H9 (cell line): ENCODE results near the gene WDR20. TPM values are rescaled to one million over a fixed set of nuclear protein-coding genes. Genes with fewer than 3 reads are reported as not detected.

Experiments used
- DNase-seq: peaks from one replicate; pipeline ENCODE4 v3.0.0-alpha.2; 2017
- H2AFZ ChIP-seq: one replicate; pipeline ENCODE4 v1.6.1; 2013; ENCODE audit warnings: mild to moderate bottlenecking, low read length, control low read depth, moderate library complexity
- H2AK5ac ChIP-seq: 2 replicates; pipeline ENCODE4 v1.6.1; 2013; ENCODE audit warnings: low read length, control low read depth, mixed read lengths; ENCODE audit not compliant: insufficient read length
- H2BK120ac ChIP-seq: one replicate; pipeline ENCODE4 v1.6.1; 2013; ENCODE audit warnings: low read depth, mild to moderate bottlenecking, low read length, control low read depth, inconsistent platforms; ENCODE audit not compliant: poor library complexity, severe bottlenecking
- H2BK12ac ChIP-seq: 2 replicates; pipeline ENCODE4 v1.6.1; 2013; ENCODE audit warnings: low read length, control low read depth, mixed read lengths, low read depth; ENCODE audit not compliant: insufficient read length
- H2BK15ac ChIP-seq: 2 replicates; pipeline ENCODE4 v1.6.1; 2013; ENCODE audit warnings: low read depth, low read length, control low read depth
- H2BK20ac ChIP-seq: one replicate; pipeline ENCODE4 v1.6.1; 2013; ENCODE audit warnings: low read depth, mild to moderate bottlenecking, low read length, control low read depth, inconsistent platforms; ENCODE audit not compliant: poor library complexity, severe bottlenecking
- H2BK5ac ChIP-seq: 2 replicates; pipeline ENCODE4 v1.6.1; 2013; ENCODE audit warnings: low read length, control low read depth, mixed read lengths; ENCODE audit not compliant: insufficient read length
- H3K14ac ChIP-seq: 2 replicates; pipeline ENCODE4 v1.6.1; 2013; ENCODE audit warnings: low read length, control low read depth; ENCODE audit not compliant: insufficient read depth
- H3K18ac ChIP-seq: 2 replicates; pipeline ENCODE4 v1.6.1; 2013; ENCODE audit warnings: low read depth, mild to moderate bottlenecking, mixed read lengths, low read length, control low read depth; ENCODE audit not compliant: insufficient read length
- H3K23ac ChIP-seq: 2 replicates; pipeline ENCODE4 v1.6.1; 2013; ENCODE audit warnings: low read length, control low read depth, mixed read lengths, low read depth; ENCODE audit not compliant: insufficient read length
- H3K23me2 ChIP-seq: 2 replicates; pipeline ENCODE4 v1.6.1; 2013; ENCODE audit warnings: low read depth, mild to moderate bottlenecking, mixed read lengths, low read length, control low read depth; ENCODE audit not compliant: insufficient read length, poor library complexity, severe bottlenecking
- H3K27ac ChIP-seq: 2 replicates; pipeline ENCODE4 v1.5.1; 2013; ENCODE audit warnings: low read length, control low read depth, mixed read lengths, low read depth; ENCODE audit not compliant: insufficient read length
- H3K27me3 ChIP-seq: 2 replicates; pipeline ENCODE4 v1.6.1; 2013; ENCODE audit warnings: low read length, control low read depth, inconsistent platforms; ENCODE audit not compliant: insufficient read depth
- H3K4ac ChIP-seq: 2 replicates; pipeline ENCODE4 v1.6.1; 2013; ENCODE audit warnings: low read depth, mild to moderate bottlenecking, control low read depth, inconsistent platforms, low read length, moderate library complexity
- H3K4me1 ChIP-seq: 2 replicates; pipeline ENCODE4 v1.6.1; 2013; ENCODE audit warnings: low read length, control low read depth, inconsistent platforms; ENCODE audit not compliant: insufficient read depth
- H3K4me2 ChIP-seq: 2 replicates; pipeline ENCODE4 v1.6.1; 2013; ENCODE audit warnings: low read length, control low read depth, mixed read lengths; ENCODE audit not compliant: insufficient read length, insufficient read depth
- H3K56ac ChIP-seq: 2 replicates; pipeline ENCODE4 v1.6.1; 2013; ENCODE audit warnings: low read depth, mild to moderate bottlenecking, mixed read lengths, low read length, control low read depth; ENCODE audit not compliant: insufficient read length
- H3K79me1 ChIP-seq: 2 replicates; pipeline ENCODE4 v1.6.1; 2013; ENCODE audit warnings: low read depth, mild to moderate bottlenecking, moderate library complexity, low read length, control low read depth, inconsistent platforms; ENCODE audit not compliant: insufficient read depth, poor library complexity, severe bottlenecking
- H3K79me2 ChIP-seq: 2 replicates; pipeline ENCODE4 v1.6.1; 2013; ENCODE audit warnings: low read length, control low read depth, inconsistent platforms; ENCODE audit not compliant: insufficient read depth
- H3K9ac ChIP-seq: 2 replicates; pipeline ENCODE4 v1.6.1; 2013; ENCODE audit warnings: low read length, control low read depth, mixed read lengths; ENCODE audit not compliant: insufficient read length; ENCODE audit errors: extremely low read depth
- H3K9me3 ChIP-seq: one replicate; pipeline ENCODE4 v1.6.1; 2013; ENCODE audit warnings: low read depth, low read length, inconsistent platforms; ENCODE audit not compliant: control insufficient read depth
- H3T11ph ChIP-seq: one replicate; pipeline ENCODE4 v1.6.1; 2013; ENCODE audit warnings: mild to moderate bottlenecking, low read length, control low read depth, inconsistent platforms
- H4K20me1 ChIP-seq: one replicate; pipeline ENCODE4 v1.6.1; 2013; ENCODE audit not compliant: control insufficient read depth, insufficient read length, insufficient read depth
- H4K5ac ChIP-seq: 2 replicates; pipeline ENCODE4 v1.6.1; 2013; ENCODE audit warnings: low read depth, mild to moderate bottlenecking, mixed read lengths, low read length, control low read depth; ENCODE audit not compliant: insufficient read length
- H4K8ac ChIP-seq: replicated peaks from 2 replicates; pipeline ENCODE4 v1.6.1; 2013; ENCODE audit warnings: low read length, control low read depth, mixed read lengths, low read depth; ENCODE audit not compliant: insufficient read length
- H4K91ac ChIP-seq: 2 replicates; pipeline ENCODE4 v1.6.1; 2013; ENCODE audit warnings: low read depth, mild to moderate bottlenecking, moderate library complexity, mixed read lengths, low read length, control low read depth; ENCODE audit not compliant: insufficient read length
- H3K27ac Mint-ChIP-seq, 3 experiments: 2 replicates in 2 of 3; 3 replicates in 1 of 3; pipeline ENCODE4 v1.8.0; 2020 to 2021; ENCODE audit warnings: mixed read lengths in 3 of 3, mild to moderate bottlenecking in 1 of 3, moderate library complexity in 1 of 3
- H3K27me3 Mint-ChIP-seq: 2 replicates; pipeline ENCODE4 v1.8.0; 2021; ENCODE audit warnings: low read depth, mild to moderate bottlenecking, moderate library complexity, mixed read lengths
- H3K36me3 Mint-ChIP-seq, 3 experiments: 2 replicates in 2 of 3; 3 replicates in 1 of 3; pipeline ENCODE4 v1.8.0; 2020 to 2021; ENCODE audit warnings: low read depth in 3 of 3, mixed read lengths in 3 of 3; ENCODE audit not compliant: insufficient read depth in 1 of 3
- H3K4me1 Mint-ChIP-seq, 2 experiments: 2 replicates each; pipeline ENCODE4 v1.8.0; 2020; ENCODE audit warnings: mixed read lengths in 2 of 2
- H3K4me3 Mint-ChIP-seq, 2 experiments: 2 replicates in 1 of 2; 3 replicates in 1 of 2; pipeline ENCODE4 v1.8.0; 2020 to 2021; ENCODE audit warnings: mild to moderate bottlenecking in 2 of 2, mixed read lengths in 2 of 2, moderate library complexity in 1 of 2
- H3K9me3 Mint-ChIP-seq, 2 experiments: 2 replicates in 1 of 2; 3 replicates in 1 of 2; pipeline ENCODE4 v1.8.0; 2020; ENCODE audit warnings: mild to moderate bottlenecking in 2 of 2, mixed read lengths in 2 of 2, moderate library complexity in 1 of 2
- WGBS: extraction: QIAGEN DNeasy Blood & Tissue Kit; methylation state at CpG from one replicate; pipeline ENCODE4 v1.1.7; 2013; ENCODE audit warnings: missing lambda C conversion rate, low lambda C conversion rate, mixed read lengths; ENCODE audit not compliant: insufficient read length; ENCODE audit errors: extremely low coverage; 5-methylcytosine and 5-hydroxymethylcytosine counted together
- total RNA-seq: library from RNA; stranded (reverse); gene quantifications from 2 replicates; pipeline ENCODE4 v1.2.1, GENCODE V29; 2021
- TF ChIP-seq, protein P1 (sequence below): fragments of 200-600 bp; sonication (generic); conservative IDR thresholded peaks from 3 replicates; pipeline ENCODE4 v1.8.0; 2021; ENCODE audit warnings: antibody characterized with exemption, mild to moderate bottlenecking

WDR20 gene
- total RNA-seq, 1 experiment from 2014 or later, result 31.6 TPM

DNA sequence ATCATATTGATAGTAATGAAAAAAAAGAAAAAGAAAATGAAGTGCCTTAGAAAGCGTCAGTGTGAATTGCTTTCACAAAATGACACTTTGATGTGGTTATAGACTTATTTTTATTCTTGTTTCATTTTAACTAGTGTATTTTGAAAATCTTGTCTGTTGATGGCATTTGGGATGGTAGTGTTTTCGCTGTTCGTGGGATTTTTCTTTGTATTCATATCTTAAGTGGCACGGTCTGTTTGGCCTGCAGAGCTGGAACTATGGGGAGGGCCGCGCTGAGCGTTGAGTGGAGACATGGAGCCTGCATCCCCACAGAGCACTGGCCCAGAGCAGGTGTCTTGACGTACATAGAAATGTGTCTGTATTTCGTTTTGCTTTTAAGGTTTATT lies 61.6 kb downstream of the WDR20 start:
- H4K5ac ChIP-seq, result no peak overlapping the region
- TF ChIP-seq, protein P1, sequence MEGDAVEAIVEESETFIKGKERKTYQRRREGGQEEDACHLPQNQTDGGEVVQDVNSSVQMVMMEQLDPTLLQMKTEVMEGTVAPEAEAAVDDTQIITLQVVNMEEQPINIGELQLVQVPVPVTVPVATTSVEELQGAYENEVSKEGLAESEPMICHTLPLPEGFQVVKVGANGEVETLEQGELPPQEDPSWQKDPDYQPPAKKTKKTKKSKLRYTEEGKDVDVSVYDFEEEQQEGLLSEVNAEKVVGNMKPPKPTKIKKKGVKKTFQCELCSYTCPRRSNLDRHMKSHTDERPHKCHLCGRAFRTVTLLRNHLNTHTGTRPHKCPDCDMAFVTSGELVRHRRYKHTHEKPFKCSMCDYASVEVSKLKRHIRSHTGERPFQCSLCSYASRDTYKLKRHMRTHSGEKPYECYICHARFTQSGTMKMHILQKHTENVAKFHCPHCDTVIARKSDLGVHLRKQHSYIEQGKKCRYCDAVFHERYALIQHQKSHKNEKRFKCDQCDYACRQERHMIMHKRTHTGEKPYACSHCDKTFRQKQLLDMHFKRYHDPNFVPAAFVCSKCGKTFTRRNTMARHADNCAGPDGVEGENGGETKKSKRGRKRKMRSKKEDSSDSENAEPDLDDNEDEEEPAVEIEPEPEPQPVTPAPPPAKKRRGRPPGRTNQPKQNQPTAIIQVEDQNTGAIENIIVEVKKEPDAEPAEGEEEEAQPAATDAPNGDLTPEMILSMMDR, result no peak

More for the DNA sequence above, 61.6 kb downstream of the WDR20 start:
- Histone ChIP-seq H2BK15ac (no peak overlapping the region), H3K4me2 (no peak overlapping the region), H3K4me1 (no peaks in the 10 kb centered on the region), H2BK5ac (no peak overlapping the region), H2BK20ac (no peak overlapping the region), H2AFZ (no peak overlapping the region), H3K9ac (no peak overlapping the region), H2AK5ac (no peak overlapping the region), H2BK12ac (no peak overlapping the region), H3K14ac (no peak overlapping the region), H3T11ph (no peak overlapping the region), H3K56ac (no peak overlapping the region), H3K18ac (no peak overlapping the region), H3K4ac (no peak overlapping the region), H3K27ac (no peak overlapping the region), H2BK120ac (no peak overlapping the region), H4K20me1 (no peaks in the 10 kb centered on the region), H3K9me3 (no peaks in the 10 kb centered on the region), H3K23ac (no peak overlapping the region), H3K79me1 (no peaks in the 10 kb centered on the region), H4K8ac (no peak overlapping the region), H4K91ac (no peak overlapping the region), H3K27me3 (no peaks in the 10 kb centered on the region), H3K79me2 (no peaks in the 10 kb centered on the region; the same call in 1 of the 2 replicates), H3K23me2 (no peaks in the 10 kb centered on the region)
- Mint-ChIP-seq H3K4me1 (peaks cover 6 to 7% of the 10 kb centered on the region in 2 experiments), H3K27ac (no peak overlapping the region; a peak in 1 of 7 replicates), H3K4me3 (no peak overlapping the region), H3K36me3 (peaks cover 11 to 49% (median 36%) of the 10 kb centered on the region in 3 experiments), H3K27me3 (no peaks in the 10 kb centered on the region), H3K9me3 (no peaks in the 10 kb centered on the region; a peak in 1 of 5 replicates)
- no CpG with 5 or more reads among the region's 9 CpGs for WGBS
- DNase-seq, result no peak
